IMR-90 (cell line): ENCODE data around the gene SOX12. TPM values are rescaled to one million over a fixed set of nuclear protein-coding genes. Genes with fewer than 3 reads are reported as not detected.

Experiments used
- ATAC-seq: fragments of 200-7000 bp; cut with Tn5 transposase; 2 replicates; pipeline ENCODE4 v1.9.1; 2020; ENCODE audit warnings: low read depth, mild to moderate bottlenecking, moderate library complexity
- BruUV-seq: library from RNA; stranded (reverse); fragments of 400-500 nt; replicated peaks from 2 replicates; lab custom pipeline; 2021; lab: Mats Ljungman, UMichigan
- CTCF ChIA-PET: fragments of 300-600 bp; formaldehyde crosslinking; extraction: SDS; loops from one replicate; lab custom pipeline; 2021; ENCODE audit warnings: antibody characterized with exemption; lab: Yijun Ruan, JAX
- POLR2A ChIA-PET: fragments of 300-600 bp; sonication (Branson Sonifier 250); formaldehyde crosslinking; loops from one replicate; lab custom pipeline; 2022; ENCODE audit warnings: antibody characterized with exemption; ENCODE audit not compliant: unreplicated experiment; lab: Charles Lee
- DNase-seq: peaks from one replicate; pipeline ENCODE4 v3.0.0; 2013
- H2AFZ ChIP-seq: replicated peaks from 2 replicates; pipeline ENCODE3; 2013; ENCODE audit warnings: low read length, mild to moderate bottlenecking; ENCODE audit not compliant: poor library complexity
- H2AK5ac ChIP-seq: 2 replicates; pipeline ENCODE4 v1.6.1; 2013; ENCODE audit warnings: low read depth, low read length, inconsistent platforms
- H2AK9ac ChIP-seq: replicated peaks from 2 replicates; pipeline ENCODE3; 2013; ENCODE audit warnings: mild to moderate bottlenecking, low read depth, low read length, moderate library complexity; ENCODE audit not compliant: poor library complexity
- H2BK120ac ChIP-seq: 2 replicates; pipeline ENCODE4 v1.6.1; 2013; ENCODE audit warnings: low read depth, low read length, inconsistent platforms
- H2BK15ac ChIP-seq: 3 replicates; pipeline ENCODE4 v1.6.1; 2013; ENCODE audit warnings: low read depth, low read length, inconsistent platforms
- H2BK20ac ChIP-seq: 2 replicates; pipeline ENCODE4 v1.6.1; 2013; ENCODE audit warnings: low read depth, mild to moderate bottlenecking, inconsistent platforms, low read length, moderate library complexity
- H2BK5ac ChIP-seq: 2 replicates; pipeline ENCODE4 v1.6.1; 2013; ENCODE audit warnings: mild to moderate bottlenecking, low read depth, low read length, inconsistent platforms; ENCODE audit not compliant: poor library complexity, severe bottlenecking
- H3K14ac ChIP-seq: replicated peaks from 2 replicates; pipeline ENCODE4 v1.6.1; 2013; ENCODE audit warnings: low read depth, low read length, inconsistent platforms
- H3K18ac ChIP-seq: 2 replicates; pipeline ENCODE4 v1.6.1; 2013; ENCODE audit warnings: low read depth, low read length, control low read depth
- H3K23ac ChIP-seq: 2 replicates; pipeline ENCODE4 v1.6.1; 2013; ENCODE audit warnings: low read depth, low read length, inconsistent platforms
- H3K27ac ChIP-seq: 2 replicates; pipeline ENCODE4 v1.5.1; 2013; ENCODE audit warnings: mild to moderate bottlenecking, control low read depth, low read length; ENCODE audit not compliant: insufficient read depth
- H3K27me3 ChIP-seq: 2 replicates; pipeline ENCODE4 v1.6.1; 2013; ENCODE audit warnings: low read length; ENCODE audit not compliant: control insufficient read depth, insufficient read depth
- H3K36me3 ChIP-seq: 2 replicates; pipeline ENCODE4 v1.6.1; 2013; ENCODE audit warnings: low read length, mixed read lengths; ENCODE audit not compliant: control insufficient read depth, insufficient read depth
- H3K4ac ChIP-seq: 2 replicates; pipeline ENCODE4 v1.6.1; 2013; ENCODE audit warnings: low read depth, low read length, inconsistent platforms
- H3K4me1 ChIP-seq: 2 replicates; pipeline ENCODE4 v1.6.1; 2013; ENCODE audit warnings: low read length, mixed read lengths; ENCODE audit not compliant: control insufficient read depth, insufficient read depth
- H3K4me2 ChIP-seq: 2 replicates; pipeline ENCODE4 v1.6.1; 2013; ENCODE audit warnings: low read depth, mild to moderate bottlenecking, control low read depth, low read length, moderate library complexity
- H3K4me3 ChIP-seq: 2 replicates; pipeline ENCODE4 v1.5.1; 2013; ENCODE audit warnings: low read depth, mild to moderate bottlenecking, control low read depth, low read length, moderate library complexity; ENCODE audit not compliant: insufficient read depth
- H3K56ac ChIP-seq: 2 replicates; pipeline ENCODE4 v1.6.1; 2013; ENCODE audit warnings: low read length, inconsistent platforms; ENCODE audit not compliant: insufficient read depth; ENCODE audit errors: extremely low read depth
- H3K79me1 ChIP-seq, 2 experiments: 2 replicates each; pipeline ENCODE4 v1.6.1; 2013; ENCODE audit warnings: low read length in 2 of 2, inconsistent platforms in 1 of 2, low read depth in 1 of 2
- H3K9ac ChIP-seq: 2 replicates; pipeline ENCODE4 v1.6.1; 2013; ENCODE audit warnings: low read depth, low read length, control low read depth
- H3K9me1 ChIP-seq: 2 replicates; pipeline ENCODE4 v1.6.1; 2013; ENCODE audit warnings: low read length, inconsistent platforms; ENCODE audit not compliant: insufficient read depth
- H3K9me3 ChIP-seq: 2 replicates; pipeline ENCODE4 v1.6.1; 2013; ENCODE audit warnings: low read length; ENCODE audit not compliant: control insufficient read depth, insufficient read depth
- H4K20me1 ChIP-seq: 2 replicates; pipeline ENCODE4 v1.6.1; 2013; ENCODE audit warnings: low read length, inconsistent platforms; ENCODE audit not compliant: insufficient read depth
- H4K5ac ChIP-seq: 2 replicates; pipeline ENCODE4 v1.6.1; 2013; ENCODE audit warnings: mild to moderate bottlenecking, low read depth, low read length, control low read depth
- H4K8ac ChIP-seq, 2 experiments: 2 replicates each; pipeline ENCODE4 v1.6.1; 2013; ENCODE audit warnings: low read depth in 2 of 2, low read length in 2 of 2, control low read depth in 1 of 2, inconsistent platforms in 1 of 2
- H4K91ac ChIP-seq: 2 replicates; pipeline ENCODE4 v1.6.1; 2013; ENCODE audit warnings: low read depth, low read length, inconsistent platforms; ENCODE audit not compliant: insufficient read depth
- BHLHE40 ChIP-seq: fragments of 150-350 bp; IDR thresholded peaks from 2 replicates; pipeline ENCODE4 v1.6.1; 2016; ENCODE audit warnings: mild to moderate bottlenecking, low read depth, low read length
- CEBPB ChIP-seq: IDR thresholded peaks from 2 replicates; pipeline ENCODE4 v1.6.1; 2012; ENCODE audit warnings: low read depth, low read length, improper control_type of control experiment
- CHD1 ChIP-seq: IDR thresholded peaks from 2 replicates; pipeline ENCODE4 v1.6.1; 2012; ENCODE audit warnings: low read depth, low read length, improper control_type of control experiment
- FOS ChIP-seq: fragments of 150-350 bp; IDR thresholded peaks from 2 replicates; pipeline ENCODE4 v1.6.1; 2016; ENCODE audit warnings: low read depth, low read length
- MAFK ChIP-seq: IDR thresholded peaks from 2 replicates; pipeline ENCODE4 v1.6.1; 2012; ENCODE audit warnings: low read depth, low read length, improper control_type of control experiment
- MAZ ChIP-seq: IDR thresholded peaks from 2 replicates; pipeline ENCODE4 v1.6.1; 2012; ENCODE audit warnings: low read depth, mild to moderate bottlenecking, low read length, improper control_type of control experiment, moderate library complexity, borderline replicate concordance
- MXI1 ChIP-seq: IDR thresholded peaks from 2 replicates; pipeline ENCODE4 v1.6.1; 2012; ENCODE audit warnings: low read depth, mild to moderate bottlenecking, low read length, moderate library complexity, borderline replicate concordance
- NFE2L2 ChIP-seq: fragments of 150-350 bp; IDR thresholded peaks from 2 replicates; pipeline ENCODE4 v1.6.1; 2016; ENCODE audit warnings: low read depth, mild to moderate bottlenecking, low read length
- POLR2A ChIP-seq: IDR thresholded peaks from 2 replicates; pipeline ENCODE4 v1.6.1; 2012; ENCODE audit warnings: mild to moderate bottlenecking, low read depth, low read length
- RAD21 ChIP-seq: IDR thresholded peaks from 2 replicates; pipeline ENCODE4 v1.6.1; 2012; ENCODE audit warnings: low read length, improper control_type of control experiment
- RCOR1 ChIP-seq: IDR thresholded peaks from 2 replicates; pipeline ENCODE4 v1.6.1; 2012; ENCODE audit warnings: mild to moderate bottlenecking, low read length, improper control_type of control experiment; ENCODE audit not compliant: insufficient replicate concordance
- RFX5 ChIP-seq: IDR thresholded peaks from 2 replicates; pipeline ENCODE4 v1.8.0; 2012; ENCODE audit warnings: low read depth, mild to moderate bottlenecking, low read length, moderate library complexity
- SMC3 ChIP-seq: fragments of 150-350 bp; IDR thresholded peaks from 2 replicates; pipeline ENCODE4 v1.6.1; 2016; ENCODE audit warnings: low read depth, mild to moderate bottlenecking, antibody characterized with exemption, low read length, moderate library complexity
- WGBS, 2 experiments: methylation state at CpG; one replicate each; pipeline versions ENCODE4 v1.1.5 to v1.1.7; 2013; ENCODE audit warnings: missing lambda C conversion rate in 2 of 2; ENCODE audit not compliant: insufficient read length in 1 of 2; ENCODE audit errors: extremely low coverage in 2 of 2; 5-methylcytosine and 5-hydroxymethylcytosine counted together
- dilution Hi-C: fragments of 300-500 bp; cut with HindIII; formaldehyde crosslinking; loops from one replicate; pipeline ENCODE4 v1.14.3; 2018; ENCODE audit warnings: low sequenced_read_pairs; ENCODE audit not compliant: unreplicated experiment
- in situ Hi-C: fragments of 300-500 bp; cut with MboI; formaldehyde crosslinking; loops from 3 replicates; pipeline ENCODE4 v1.14.3; 2019; ENCODE audit warnings: low sequenced_read_pairs, inconsistent platforms, mixed read lengths
- intact Hi-C: fragments of 100-400 bp; cut with micrococcal nuclease; formaldehyde crosslinking; loops from 2 replicates; pipeline ENCODE4 v1.10.0; 2022
- polyA plus RNA-seq, 3 experiments: library from polyadenylated mRNA; depleted of rRNA; stranded (reverse); fragments of >200 nt; gene quantifications; 2 replicates each; pipeline ENCODE4 v1.2.3, GENCODE V29; 2012; ENCODE audit warnings: low replicate concordance in 1 of 3
- total RNA-seq: library from RNA; depleted of rRNA; stranded (reverse); fragments of >200 nt; gene quantifications from 2 replicates; pipeline ENCODE4 v1.2.3, GENCODE V29; 2012
- TF ChIP-seq, protein P1 (sequence below): conservative IDR thresholded peaks from 2 replicates; pipeline ENCODE4 v1.5.1; 2012; ENCODE audit warnings: mild to moderate bottlenecking, low read depth, low read length, improper control_type of control experiment
- TF ChIP-seq, protein P2 (sequence below): fragments of 150-350 bp; IDR thresholded peaks from 2 replicates; pipeline ENCODE4 v1.6.1; 2017; ENCODE audit warnings: mild to moderate bottlenecking, antibody characterized with exemption, low read length, low read depth
- TF ChIP-seq, protein P3 (sequence below): fragments of 150-350 bp; IDR thresholded peaks from 2 replicates; pipeline ENCODE4 v1.6.1; 2016; ENCODE audit warnings: low read depth, mild to moderate bottlenecking, low read length, moderate library complexity, borderline replicate concordance

The SOX12 gene
- total and polyA plus RNA-seq, 2 of the 4 experiments (the other 2 are of a cell fraction): 1.1 to 6.2 TPM

DNA sequence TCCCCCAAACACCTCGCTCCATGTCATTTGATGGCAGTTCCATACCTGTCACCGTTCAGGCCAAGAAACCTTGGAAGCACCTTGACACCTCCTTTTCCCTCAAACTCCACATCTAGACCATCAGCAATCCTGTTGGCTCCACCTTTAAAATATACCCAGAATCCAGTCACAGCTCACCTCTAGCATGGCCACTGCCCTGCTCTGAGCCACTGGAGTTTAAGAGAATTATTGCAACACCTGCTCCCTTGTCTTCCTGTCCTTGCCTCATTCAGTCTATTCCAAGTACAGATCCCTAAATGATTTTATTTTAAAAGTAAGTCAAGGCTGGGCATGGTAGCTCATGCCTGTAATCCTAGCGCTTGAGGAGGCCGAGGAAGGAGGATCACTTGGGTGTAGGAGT lies 43.6 kb downstream of the SOX12 start:
- Histone ChIP-seq H3K4me3 (no peak overlapping the region), H4K20me1 (no peaks in the 10 kb centered on the region), H3K9me3 (no peaks in the 10 kb centered on the region), H3K9ac (no peak overlapping the region), H3K18ac (no peak overlapping the region), H4K5ac (no peak overlapping the region), H2AK9ac (peak overlapping the region; percentile 23), H2AFZ (no peak overlapping the region), H4K8ac (no peak overlapping the region), H3K23ac (no peak overlapping the region), H2AK5ac (no peak overlapping the region; the same call in 1 of the 2 replicates), H3K9me1 (peaks cover 20% of the 10 kb centered on the region), H3K36me3 (no peaks in the 10 kb centered on the region), H3K4me2 (no peak overlapping the region), H3K4ac (no peak overlapping the region), H3K56ac (no peak overlapping the region), H3K27ac (no peak overlapping the region), H2BK20ac (0 out of 2 replicates have a peak overlapping the region, but pooled peaks have one; percentile 0), H2BK15ac (no peak overlapping the region), H3K14ac (no peak overlapping the region), H3K27me3 (no peaks in the 10 kb centered on the region), H4K91ac (no peak overlapping the region), H2BK5ac (no peak overlapping the region), H2BK120ac (no peak overlapping the region), H3K4me1 (peaks cover 25% of the 10 kb centered on the region), H3K79me1 (peaks cover 0 to 4% of the 10 kb centered on the region in 2 experiments; a peak in 1 of 4 replicates)
- no peak for ATAC-seq
- intact Hi-C loops (no loop called here), in situ Hi-C loops (no loop called here), dilution Hi-C loops (no loop called here)
- WGBS, 2 experiments: 97% methylated on average over 4 of the region's 4 CpGs; no CpG with 5 or more reads in 1 of the 2 experiments
- no TSS peak for BruUV-seq
- POLR2A ChIA-PET: no interaction called here
- no peak for DNase-seq
- TF ChIP-seq MXI1: no peak
- no peak for TF ChIP-seq NFE2L2
- TF ChIP-seq RCOR1: no peak
- TF ChIP-seq POLR2A: no peak
- no peak for TF ChIP-seq FOS
- no peak for TF ChIP-seq RAD21
- no peak for TF ChIP-seq MAZ
- TF ChIP-seq, protein P1, sequence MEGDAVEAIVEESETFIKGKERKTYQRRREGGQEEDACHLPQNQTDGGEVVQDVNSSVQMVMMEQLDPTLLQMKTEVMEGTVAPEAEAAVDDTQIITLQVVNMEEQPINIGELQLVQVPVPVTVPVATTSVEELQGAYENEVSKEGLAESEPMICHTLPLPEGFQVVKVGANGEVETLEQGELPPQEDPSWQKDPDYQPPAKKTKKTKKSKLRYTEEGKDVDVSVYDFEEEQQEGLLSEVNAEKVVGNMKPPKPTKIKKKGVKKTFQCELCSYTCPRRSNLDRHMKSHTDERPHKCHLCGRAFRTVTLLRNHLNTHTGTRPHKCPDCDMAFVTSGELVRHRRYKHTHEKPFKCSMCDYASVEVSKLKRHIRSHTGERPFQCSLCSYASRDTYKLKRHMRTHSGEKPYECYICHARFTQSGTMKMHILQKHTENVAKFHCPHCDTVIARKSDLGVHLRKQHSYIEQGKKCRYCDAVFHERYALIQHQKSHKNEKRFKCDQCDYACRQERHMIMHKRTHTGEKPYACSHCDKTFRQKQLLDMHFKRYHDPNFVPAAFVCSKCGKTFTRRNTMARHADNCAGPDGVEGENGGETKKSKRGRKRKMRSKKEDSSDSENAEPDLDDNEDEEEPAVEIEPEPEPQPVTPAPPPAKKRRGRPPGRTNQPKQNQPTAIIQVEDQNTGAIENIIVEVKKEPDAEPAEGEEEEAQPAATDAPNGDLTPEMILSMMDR: no peak
- TF ChIP-seq CEBPB: no peak
- no peak for TF ChIP-seq BHLHE40
- TF ChIP-seq, protein P2, sequence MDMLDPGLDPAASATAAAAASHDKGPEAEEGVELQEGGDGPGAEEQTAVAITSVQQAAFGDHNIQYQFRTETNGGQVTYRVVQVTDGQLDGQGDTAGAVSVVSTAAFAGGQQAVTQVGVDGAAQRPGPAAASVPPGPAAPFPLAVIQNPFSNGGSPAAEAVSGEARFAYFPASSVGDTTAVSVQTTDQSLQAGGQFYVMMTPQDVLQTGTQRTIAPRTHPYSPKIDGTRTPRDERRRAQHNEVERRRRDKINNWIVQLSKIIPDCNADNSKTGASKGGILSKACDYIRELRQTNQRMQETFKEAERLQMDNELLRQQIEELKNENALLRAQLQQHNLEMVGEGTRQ: no peak
- TF ChIP-seq SMC3: no peak
- no peak for TF ChIP-seq RFX5
- no peak for TF ChIP-seq CHD1
- TF ChIP-seq MAFK: no peak
- TF ChIP-seq, protein P3, sequence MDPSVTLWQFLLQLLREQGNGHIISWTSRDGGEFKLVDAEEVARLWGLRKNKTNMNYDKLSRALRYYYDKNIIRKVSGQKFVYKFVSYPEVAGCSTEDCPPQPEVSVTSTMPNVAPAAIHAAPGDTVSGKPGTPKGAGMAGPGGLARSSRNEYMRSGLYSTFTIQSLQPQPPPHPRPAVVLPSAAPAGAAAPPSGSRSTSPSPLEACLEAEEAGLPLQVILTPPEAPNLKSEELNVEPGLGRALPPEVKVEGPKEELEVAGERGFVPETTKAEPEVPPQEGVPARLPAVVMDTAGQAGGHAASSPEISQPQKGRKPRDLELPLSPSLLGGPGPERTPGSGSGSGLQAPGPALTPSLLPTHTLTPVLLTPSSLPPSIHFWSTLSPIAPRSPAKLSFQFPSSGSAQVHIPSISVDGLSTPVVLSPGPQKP: no peak
- CTCF ChIA-PET: no interaction called here
